ENCODE measurements around the gene IL20.

- TF ChIP-seq POLR2A (IDR thresholded peaks at IDR 0.05), result no peak
- no peak for TF ChIP-seq CTCF (IDR thresholded peaks at IDR 0.05)
These were observed 2.3 kb downstream of the IL20 start for GRCh38 chr1:206867716-206868115.
